Measurements from ENCODE around the gene RELN.

RELN gene

GRCh38 chr7:103597606-103598005 is 391.9 kb downstream of the RELN start:
- TF ChIP-seq ARNTL (CRISPR knock-in tag; IDR thresholded peaks at IDR 0.05; ENCODE audit: borderline replicate concordance, low read depth) (no peak), ZFP30 (CRISPR knock-in tag; IDR thresholded peaks at IDR 0.05) (no peak), TCF4 (CRISPR knock-in tag; IDR thresholded peaks at IDR 0.05; ENCODE audit: borderline replicate concordance) (no peak), RARB (CRISPR knock-in tag; IDR thresholded peaks at IDR 0.05) (no peak), ZC3H10 (CRISPR knock-in tag; IDR thresholded peaks at IDR 0.05) (no peak), PPARA (CRISPR knock-in tag; IDR thresholded peaks at IDR 0.05; ENCODE audit: borderline replicate concordance) (no peak)
- ATAC-seq: no peak

DNA sequence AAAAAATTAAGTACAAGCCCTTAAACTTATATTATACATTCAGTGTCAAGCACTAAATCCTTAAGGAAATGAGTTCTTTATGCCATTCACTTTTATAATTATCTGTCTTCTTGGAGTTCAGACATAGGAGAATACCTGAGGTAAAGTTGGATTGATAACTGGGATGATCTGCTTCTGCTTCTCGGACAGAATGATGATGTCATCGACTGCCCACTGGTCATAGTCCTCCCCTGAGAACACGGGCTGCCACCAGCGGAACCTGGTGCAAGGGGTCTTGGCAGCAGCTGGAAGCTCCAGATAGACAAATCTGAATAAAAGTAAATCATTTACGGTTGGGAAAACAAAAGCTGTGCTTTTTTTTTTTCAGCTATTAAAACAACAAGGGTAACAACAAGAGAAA is 395.3 kb downstream of the RELN start:
- no peak for ATAC-seq
- TF ChIP-seq, protein P1, sequence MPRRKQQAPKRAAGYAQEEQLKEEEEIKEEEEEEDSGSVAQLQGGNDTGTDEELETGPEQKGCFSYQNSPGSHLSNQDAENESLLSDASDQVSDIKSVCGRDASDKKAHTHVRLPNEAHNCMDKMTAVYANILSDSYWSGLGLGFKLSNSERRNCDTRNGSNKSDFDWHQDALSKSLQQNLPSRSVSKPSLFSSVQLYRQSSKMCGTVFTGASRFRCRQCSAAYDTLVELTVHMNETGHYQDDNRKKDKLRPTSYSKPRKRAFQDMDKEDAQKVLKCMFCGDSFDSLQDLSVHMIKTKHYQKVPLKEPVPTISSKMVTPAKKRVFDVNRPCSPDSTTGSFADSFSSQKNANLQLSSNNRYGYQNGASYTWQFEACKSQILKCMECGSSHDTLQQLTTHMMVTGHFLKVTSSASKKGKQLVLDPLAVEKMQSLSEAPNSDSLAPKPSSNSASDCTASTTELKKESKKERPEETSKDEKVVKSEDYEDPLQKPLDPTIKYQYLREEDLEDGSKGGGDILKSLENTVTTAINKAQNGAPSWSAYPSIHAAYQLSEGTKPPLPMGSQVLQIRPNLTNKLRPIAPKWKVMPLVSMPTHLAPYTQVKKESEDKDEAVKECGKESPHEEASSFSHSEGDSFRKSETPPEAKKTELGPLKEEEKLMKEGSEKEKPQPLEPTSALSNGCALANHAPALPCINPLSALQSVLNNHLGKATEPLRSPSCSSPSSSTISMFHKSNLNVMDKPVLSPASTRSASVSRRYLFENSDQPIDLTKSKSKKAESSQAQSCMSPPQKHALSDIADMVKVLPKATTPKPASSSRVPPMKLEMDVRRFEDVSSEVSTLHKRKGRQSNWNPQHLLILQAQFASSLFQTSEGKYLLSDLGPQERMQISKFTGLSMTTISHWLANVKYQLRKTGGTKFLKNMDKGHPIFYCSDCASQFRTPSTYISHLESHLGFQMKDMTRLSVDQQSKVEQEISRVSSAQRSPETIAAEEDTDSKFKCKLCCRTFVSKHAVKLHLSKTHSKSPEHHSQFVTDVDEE (CRISPR knock-in tag; IDR thresholded peaks at IDR 0.05): no peak
- no peak for TF ChIP-seq ZNF8 (CRISPR knock-in tag; IDR thresholded peaks at IDR 0.05)
- no peak for TF ChIP-seq PPARA (CRISPR knock-in tag; IDR thresholded peaks at IDR 0.05; ENCODE audit: borderline replicate concordance)
- TF ChIP-seq ZNF565 (CRISPR knock-in tag; conservative IDR thresholded peaks at IDR 0.05; ENCODE audit: low read depth): no peak
- TF ChIP-seq, protein P2, sequence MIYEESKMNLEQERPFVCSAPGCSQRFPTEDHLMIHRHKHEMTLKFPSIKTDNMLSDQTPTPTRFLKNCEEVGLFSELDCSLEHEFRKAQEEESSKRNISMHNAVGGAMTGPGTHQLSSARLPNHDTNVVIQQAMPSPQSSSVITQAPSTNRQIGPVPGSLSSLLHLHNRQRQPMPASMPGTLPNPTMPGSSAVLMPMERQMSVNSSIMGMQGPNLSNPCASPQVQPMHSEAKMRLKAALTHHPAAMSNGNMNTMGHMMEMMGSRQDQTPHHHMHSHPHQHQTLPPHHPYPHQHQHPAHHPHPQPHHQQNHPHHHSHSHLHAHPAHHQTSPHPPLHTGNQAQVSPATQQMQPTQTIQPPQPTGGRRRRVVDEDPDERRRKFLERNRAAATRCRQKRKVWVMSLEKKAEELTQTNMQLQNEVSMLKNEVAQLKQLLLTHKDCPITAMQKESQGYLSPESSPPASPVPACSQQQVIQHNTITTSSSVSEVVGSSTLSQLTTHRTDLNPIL (CRISPR knock-in tag; IDR thresholded peaks at IDR 0.05; ENCODE audit: low read depth): no peak
- TF ChIP-seq ZFP30 (CRISPR knock-in tag; IDR thresholded peaks at IDR 0.05): no peak
- TF ChIP-seq CSRNP3 (CRISPR knock-in tag; IDR thresholded peaks at IDR 0.05): no peak
- no peak for TF ChIP-seq ZNF70 (CRISPR knock-in tag; IDR thresholded peaks at IDR 0.05)
- TF ChIP-seq ARNTL (CRISPR knock-in tag; IDR thresholded peaks at IDR 0.05; ENCODE audit: borderline replicate concordance, low read depth): no peak
- TF ChIP-seq ZFP3 (CRISPR knock-in tag; IDR thresholded peaks at IDR 0.05): no peak
- TF ChIP-seq BACH2 (CRISPR knock-in tag; IDR thresholded peaks at IDR 0.05; ENCODE audit: borderline replicate concordance): no peak

DNA sequence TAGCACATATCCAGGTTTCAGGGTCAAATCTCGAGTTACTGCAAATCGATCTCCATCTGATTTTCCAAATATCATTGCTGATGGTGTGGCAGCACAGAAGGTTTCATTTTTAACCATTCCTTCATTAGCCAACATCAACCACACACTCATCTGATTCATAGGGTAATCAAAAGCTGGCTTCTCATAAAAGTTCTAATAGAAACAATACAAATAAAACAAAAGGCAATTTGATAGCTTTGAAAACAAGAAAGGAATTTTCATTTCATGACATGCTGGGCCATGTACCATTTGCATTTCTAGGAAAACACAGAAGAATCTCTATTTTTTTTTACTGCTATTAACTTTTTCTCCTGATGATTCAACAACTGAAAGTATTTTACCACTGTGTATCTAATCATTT is 395.8 kb downstream of the RELN start:
- ATAC-seq: no peak
- TF ChIP-seq TCF4 (CRISPR knock-in tag; IDR thresholded peaks at IDR 0.05; ENCODE audit: borderline replicate concordance) (no peak), RARB (CRISPR knock-in tag; IDR thresholded peaks at IDR 0.05) (no peak), PPARA (CRISPR knock-in tag; IDR thresholded peaks at IDR 0.05; ENCODE audit: borderline replicate concordance) (no peak), OSR1 (CRISPR knock-in tag; IDR thresholded peaks at IDR 0.05) (no peak), CSRNP3 (CRISPR knock-in tag; IDR thresholded peaks at IDR 0.05) (no peak), SNAI2 (CRISPR knock-in tag; IDR thresholded peaks at IDR 0.05) (no peak), ISL1 (CRISPR knock-in tag; IDR thresholded peaks at IDR 0.05) (no peak)
- TF ChIP-seq, protein P3, sequence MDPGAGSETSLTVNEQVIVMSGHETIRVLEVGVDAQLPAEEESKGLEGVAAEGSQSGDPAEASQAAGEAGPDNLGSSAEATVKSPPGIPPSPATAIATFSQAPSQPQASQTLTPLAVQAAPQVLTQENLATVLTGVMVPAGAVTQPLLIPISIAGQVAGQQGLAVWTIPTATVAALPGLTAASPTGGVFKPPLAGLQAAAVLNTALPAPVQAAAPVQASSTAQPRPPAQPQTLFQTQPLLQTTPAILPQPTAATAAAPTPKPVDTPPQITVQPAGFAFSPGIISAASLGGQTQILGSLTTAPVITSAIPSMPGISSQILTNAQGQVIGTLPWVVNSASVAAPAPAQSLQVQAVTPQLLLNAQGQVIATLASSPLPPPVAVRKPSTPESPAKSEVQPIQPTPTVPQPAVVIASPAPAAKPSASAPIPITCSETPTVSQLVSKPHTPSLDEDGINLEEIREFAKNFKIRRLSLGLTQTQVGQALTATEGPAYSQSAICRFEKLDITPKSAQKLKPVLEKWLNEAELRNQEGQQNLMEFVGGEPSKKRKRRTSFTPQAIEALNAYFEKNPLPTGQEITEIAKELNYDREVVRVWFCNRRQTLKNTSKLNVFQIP (CRISPR knock-in tag; IDR thresholded peaks at IDR 0.05; ENCODE audit: borderline replicate concordance, low read depth): no peak
- TF ChIP-seq, protein P2 (CRISPR knock-in tag; IDR thresholded peaks at IDR 0.05; ENCODE audit: low read depth): no peak
- TF ChIP-seq, protein P1 (CRISPR knock-in tag; IDR thresholded peaks at IDR 0.05): no peak

Data from SK-N-SH treated with all-trans-retinoic acid at 6 μM for 48 hours (cell line).